Limb (tissue), 2 donors: ENCODE measurements around the gene IFNGR2.
"Not testable (repeated sequence)": the region's sequence is repeated elsewhere in the genome, so short reads cannot be mapped to it uniquely, and the experiment has no call there.

Source experiments
- DNase-seq, 2 donors: peaks; one replicate each; pipeline ENCODE4 v3.0.0-alpha.2; 2016; ENCODE audit errors: extremely low spot score in 2 of 2

Gene IFNGR2

DNA sequence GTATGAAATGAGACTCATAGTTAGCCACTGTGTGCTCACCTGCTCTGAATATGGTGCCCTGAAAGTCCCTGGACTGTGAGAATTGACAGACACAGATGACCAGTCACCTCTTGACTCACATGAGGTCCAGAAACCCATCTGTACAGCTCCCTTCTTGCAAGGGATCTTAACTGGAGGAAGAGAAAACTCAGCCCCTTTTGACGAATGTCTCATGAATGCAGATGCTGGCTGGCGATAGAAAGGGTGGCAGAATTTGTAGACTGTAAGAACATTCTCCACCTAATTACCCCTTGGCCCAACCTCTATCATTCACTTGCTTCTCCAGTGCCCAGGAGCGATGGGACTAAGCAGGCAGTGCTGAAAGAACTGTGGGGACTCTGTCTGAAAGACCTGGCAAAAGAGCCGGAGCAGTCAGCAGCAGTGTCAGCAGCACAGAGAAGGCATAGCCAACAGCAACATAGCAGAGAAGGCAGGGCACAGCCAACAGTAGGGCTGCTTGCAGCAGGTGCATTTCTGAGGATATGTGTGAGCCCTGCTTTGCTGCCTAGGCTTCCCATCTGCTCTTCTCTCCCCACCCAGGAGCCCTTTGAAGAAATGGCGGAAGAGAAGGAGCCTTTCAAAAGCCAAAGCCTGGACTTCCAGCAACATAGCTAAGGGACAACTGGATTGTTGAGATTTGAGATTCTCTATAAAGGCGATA is 25.8 kb upstream of the IFNGR2 start:
- no peak for DNase-seq

DNA sequence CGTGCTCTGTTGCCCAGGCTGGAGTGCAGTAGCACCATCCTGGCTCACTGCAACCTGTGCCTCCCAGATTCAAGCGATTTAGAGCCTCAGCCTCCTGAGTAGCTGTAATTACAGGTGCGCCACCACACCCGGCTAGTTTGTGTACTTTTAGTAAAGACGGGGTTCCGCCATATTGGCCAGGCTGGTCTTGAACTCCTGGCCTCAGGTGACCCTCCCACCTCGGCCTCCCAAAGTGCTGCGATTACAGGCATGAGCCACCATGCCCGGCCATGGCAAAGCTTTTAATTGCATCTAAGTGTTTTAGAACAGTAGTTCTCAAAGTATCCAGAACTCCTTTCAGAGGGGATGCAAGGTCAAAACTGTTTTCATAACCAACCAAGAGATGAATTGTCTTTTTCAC is 25.1 kb upstream of the IFNGR2 start:
- no peak for DNase-seq

DNA sequence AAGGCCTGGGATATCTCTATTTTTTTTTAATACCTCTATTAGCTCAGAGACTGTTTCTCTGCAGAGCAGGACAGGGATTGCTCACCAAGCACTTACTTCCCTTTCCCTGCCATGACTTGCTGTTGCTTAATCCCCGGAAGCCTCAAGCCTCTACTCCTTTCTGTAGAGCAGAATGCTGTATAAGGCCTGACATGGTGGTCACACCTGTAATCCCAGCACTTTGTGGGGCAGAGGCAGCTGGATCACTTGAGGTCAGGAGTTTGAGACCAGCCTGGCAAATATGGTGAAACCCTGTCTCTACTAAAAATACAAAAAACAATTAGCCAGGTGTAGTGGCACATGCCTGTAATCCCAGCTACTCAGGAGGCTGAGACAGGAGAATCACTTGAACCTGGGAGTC is 23.3 kb upstream of the IFNGR2 start:
- DNase-seq = not testable (repeated sequence)

DNA sequence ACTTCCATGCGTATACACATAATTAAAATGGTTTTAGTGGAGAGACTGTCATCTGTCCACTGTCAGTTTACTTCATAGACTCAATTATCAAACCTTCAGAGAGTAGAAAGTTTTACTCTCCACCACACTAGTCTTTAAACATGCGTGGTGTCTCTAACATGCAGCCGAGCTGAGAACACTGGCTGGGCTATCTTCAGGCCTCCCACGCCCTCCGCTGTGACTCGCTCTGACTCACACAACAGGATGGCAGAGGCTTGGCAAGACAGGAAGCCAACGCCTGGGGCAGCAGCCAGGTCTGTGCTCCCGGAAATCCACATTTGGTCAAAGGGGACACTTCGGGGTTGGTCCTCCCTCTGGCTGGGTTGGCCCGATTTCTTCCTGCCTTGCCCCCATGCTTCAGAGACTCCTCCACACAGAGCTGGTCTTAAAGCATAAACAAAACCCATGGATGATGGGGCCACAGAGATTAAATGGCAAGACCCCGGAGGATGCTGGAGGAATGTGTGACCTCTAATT is 22.7 kb upstream of the IFNGR2 start:
- no peak for DNase-seq

DNA sequence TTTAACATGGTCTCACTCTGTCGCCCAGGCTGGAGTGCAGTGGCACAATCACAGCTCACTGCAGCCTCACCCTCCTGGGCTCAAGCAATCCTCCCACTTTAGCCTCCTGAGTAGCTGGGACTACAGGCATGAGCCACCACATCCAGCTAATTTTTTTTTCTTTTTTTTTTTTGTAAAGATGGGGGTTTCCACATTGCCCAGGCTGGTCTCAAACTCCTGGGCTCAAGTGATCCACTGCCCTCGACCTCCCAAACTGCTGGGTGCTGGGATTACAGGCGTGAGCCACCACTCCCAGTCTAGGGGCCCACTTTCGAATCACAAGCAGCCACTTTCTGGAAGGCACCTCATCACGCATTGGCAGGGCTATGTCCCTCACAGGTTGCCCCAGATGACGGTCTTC is 21.8 kb upstream of the IFNGR2 start:
- not testable (repeated sequence) for DNase-seq

DNA sequence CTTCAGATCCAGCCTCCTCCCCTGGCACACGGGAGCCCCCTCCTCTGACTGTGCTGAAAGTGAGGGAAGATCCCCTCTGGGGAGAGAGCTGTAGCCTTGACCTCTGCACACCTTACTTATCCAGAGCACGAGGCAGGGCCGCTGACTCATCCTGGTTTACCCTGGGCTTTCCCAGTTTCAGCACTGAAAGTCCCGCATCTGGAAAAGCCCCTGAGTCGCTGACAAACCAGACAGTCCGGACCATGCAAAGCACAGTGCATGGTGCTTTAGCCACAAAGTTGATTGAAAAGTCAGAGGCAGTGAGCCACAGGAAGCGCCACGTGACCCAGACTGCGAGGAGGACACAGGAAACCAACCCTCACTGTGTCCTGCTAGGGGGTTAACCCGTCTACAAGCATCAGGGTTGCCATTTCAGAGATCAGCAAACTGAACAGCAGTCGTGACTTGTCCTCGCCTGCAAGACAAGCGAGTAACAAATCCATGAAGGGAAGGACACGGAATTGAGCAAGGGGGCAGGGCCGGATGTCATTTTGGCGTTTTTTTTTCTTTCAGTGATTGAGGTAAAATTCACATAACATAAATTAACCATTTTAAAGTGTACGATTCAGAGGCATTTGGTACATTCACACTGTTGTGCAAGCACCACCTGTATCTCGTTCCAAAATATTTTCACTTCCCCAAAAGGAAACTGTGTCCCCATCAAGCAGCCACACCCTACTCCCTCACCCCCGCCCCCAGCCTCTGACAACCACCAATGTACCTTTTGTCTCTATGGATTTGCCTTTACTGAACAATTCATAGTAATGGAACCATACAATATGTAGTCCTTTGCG is 19.9 kb upstream of the IFNGR2 start:
- DNase-seq = no peak

DNA sequence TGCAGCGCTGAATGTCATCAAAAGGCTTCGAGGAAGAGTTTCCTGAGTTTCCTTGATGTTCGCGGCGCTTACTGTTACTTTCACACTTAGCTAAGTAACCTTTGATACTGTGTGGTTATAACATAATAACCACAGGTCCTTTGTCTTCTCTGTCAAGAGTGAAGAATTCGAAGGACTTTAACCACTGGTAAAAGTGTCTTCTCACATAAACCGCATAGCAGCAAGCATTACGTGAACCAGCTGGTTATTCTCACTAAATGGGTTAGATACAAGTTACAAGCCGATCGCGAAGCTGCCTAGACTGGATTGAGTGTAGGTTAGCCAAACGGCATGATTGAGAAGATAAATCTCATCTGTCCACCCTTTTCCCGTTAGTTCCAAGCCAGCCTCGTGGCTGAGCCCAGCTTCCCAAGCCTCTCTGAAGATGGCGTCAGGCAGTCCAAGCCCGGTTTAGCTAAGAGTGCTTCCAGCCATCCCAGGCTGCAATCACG is 18.3 kb upstream of the IFNGR2 start:
- DNase-seq = no peak

DNA sequence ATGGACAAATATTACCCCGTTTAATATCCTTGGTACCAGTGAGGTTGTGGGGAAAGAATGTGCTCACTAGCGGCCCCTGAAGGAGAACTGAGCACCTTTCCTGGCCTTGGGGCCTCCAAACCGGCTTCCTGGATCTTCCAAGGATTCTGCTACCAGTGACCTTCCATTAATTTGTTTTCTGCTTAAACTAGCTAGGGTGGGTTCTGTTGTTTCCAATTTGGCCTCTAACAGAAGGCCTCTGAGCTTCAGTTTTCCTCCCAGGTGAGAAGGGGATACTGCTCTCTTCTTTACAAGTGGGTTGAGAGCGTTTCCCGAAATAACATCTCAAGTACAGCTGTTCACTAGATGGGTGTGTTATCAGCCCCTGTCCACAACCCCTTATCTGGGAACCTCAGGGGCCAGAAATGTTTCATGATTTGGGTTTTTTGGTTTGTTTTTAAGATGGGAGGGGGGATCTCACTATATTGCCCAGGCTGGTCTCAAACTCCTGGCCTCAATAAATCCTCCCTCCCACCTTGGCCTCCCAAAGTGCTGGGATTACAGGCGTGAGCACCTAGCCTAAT is 16.9 kb upstream of the IFNGR2 start:
- DNase-seq = no peak

DNA sequence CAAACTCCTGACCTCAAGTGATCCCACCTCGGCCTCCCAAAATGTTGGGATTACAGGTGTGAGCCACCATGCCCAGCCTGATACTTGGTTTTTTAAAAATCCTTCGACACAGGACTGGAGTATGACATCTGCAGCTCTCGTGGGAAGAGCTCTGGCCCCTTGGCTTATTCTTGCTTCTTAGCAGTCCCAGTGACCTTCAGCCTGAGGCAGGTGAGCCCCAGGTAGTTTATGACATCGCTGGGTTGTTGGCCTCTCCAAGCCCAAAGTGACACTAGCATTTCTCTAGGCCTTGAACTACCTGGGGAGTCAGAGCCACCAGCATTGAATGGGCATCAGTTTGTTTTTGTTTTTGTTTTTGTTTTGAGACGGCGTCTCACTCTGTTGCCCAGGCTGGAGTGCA is 15.9 kb upstream of the IFNGR2 start:
- no peak for DNase-seq

DNA sequence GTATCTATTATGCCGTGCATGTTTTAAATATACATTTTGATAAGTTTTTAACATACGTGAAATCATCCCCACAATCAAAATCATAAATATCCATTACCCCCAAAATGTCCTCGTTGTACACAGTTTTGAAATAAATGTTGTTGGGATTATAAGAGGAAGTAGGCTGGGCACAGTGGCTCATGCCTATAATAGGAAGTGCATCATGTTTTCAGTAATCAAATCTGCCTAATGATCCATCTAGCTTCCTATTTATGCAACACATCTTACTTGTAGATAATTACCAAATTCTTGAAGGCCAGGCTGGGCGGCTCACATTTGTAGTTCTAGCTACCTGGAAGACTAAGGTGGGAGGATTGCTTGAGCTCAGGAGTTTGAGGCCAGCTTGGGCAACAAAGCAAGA is 15.0 kb upstream of the IFNGR2 start:
- no peak for DNase-seq

DNA sequence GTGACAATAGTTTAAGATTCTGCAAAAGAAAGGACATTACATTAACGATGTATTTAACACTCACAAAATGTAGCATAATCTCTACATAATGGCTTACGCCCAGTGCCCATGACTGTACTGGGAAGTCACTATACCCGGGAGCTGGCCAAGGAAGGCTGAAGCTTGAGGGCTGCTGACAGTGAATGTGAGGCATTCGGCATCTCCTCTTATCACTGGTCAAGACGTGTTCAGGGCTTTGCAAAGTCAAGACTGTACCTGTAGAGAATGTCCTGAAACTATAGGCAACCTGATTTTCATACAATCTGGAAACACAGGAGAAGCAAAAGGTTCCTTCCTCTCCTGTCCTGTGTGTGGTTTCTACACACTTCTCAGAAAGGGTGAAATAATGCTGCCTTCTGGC is 12.7 kb upstream of the IFNGR2 start:
- DNase-seq = no peak

DNA sequence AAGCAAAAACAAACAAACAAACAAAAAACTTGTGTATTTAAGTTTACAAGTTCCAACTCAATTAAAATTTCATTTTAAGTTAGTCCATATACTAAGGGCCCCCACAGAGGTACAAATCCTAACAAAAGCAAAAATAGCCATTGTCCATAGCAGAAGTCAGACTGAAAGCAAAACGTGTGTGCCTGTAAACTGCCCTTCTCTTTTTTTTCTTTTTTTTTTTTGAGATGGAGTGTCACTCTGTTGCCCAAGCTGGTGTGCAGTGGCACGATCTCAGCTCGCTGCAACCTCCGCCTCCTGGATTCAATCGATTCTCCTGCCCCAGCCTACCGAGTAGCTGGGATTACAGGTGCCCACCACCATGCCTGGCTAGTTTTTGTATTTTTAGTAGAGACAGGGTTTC is 11.6 kb upstream of the IFNGR2 start:
- DNase-seq = no peak

DNA sequence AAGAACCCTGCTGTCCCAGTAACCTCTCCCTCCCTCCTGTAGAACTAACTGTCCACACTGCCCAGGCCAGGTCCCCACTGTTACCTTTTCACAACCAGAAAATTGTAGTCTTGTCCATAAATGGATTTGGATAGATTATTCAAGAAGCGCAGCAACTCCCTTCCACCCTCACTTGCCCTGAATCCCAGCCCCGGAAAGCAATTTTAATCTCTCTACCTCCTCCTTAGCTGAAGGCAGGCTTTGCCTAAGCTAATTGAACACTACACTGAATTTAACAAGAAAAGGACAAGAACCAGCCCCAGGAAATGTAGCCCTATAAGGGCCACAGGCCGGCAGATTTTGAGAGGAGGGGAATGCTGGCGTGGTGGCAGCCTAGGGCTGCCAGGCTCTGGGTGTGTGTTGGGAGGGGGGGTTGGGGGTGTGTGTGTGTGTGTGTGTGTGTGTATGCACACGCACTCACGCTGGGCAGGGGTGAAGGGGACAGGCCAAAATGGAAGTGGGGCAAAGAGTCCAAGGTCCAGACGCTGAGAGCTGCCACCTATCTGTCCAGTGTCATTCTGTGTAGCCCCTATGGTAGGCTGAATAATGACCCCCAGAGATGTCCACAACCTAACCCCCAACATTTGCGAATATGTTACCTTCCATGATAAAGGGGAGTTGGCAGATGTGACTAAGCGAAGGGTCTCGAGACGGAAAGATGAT is 10.8 kb upstream of the IFNGR2 start:
- no peak for DNase-seq

DNA sequence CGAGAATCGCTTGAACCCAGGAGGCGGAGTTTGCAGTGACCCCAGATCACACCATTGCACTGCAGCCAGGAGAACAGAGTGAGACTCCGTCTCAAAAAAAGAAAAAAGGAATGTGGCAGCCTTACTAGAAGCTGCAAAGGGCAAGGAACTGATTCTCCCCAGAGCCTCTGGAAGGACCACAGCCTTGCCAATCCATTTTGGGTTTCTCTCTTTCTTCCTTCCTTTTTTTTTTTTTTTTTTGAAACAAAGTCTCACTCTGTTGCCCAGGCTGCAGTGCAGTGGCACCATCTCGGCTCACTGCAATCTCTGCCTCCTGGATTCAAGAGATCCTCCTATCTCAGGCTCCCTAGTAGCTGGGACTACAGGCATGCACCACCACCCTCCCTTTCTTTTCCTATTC is 9.9 kb upstream of the IFNGR2 start:
- DNase-seq = no peak

DNA sequence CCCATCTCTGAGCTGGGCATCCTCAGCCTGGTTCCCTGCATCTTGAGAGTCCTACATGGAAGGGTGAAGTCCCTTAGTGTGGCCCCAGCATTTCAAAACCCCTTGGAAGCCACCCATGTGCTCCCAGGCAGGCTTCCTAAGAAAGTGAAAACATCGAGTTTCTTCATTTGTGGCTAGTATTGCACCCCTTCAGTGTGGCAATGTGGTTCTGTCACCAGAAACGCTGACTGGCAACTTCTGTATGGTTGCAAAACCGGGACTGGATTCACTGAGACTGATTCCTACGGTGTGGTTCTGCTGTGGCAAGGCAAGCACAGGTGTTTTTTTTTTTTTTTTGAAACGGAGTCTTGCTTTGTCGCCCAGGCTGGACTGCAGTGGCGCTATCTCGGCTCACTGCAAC is 9.0 kb upstream of the IFNGR2 start:
- no peak for DNase-seq

DNA sequence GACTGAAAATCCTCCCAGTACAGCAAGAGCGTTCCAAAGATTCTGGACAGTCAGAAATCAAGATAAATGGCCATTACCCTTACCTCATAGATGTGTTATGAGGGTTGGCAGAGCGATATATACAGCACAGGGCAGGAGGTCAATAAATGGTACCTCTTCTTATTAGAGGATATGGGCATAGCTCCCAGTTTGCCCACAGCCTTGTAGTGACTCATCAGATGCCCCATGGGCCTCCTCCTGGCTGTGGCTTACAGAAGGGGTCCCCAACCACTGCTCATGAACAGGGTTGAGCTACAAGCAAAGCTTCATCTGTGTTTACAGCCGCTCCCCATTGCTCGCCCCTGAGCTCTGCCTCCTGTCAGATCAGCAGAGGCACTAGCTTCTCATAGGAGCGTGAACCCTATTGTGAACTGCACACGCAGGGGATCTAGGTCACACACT is 7.3 kb upstream of the IFNGR2 start:
- DNase-seq = no peak

DNA sequence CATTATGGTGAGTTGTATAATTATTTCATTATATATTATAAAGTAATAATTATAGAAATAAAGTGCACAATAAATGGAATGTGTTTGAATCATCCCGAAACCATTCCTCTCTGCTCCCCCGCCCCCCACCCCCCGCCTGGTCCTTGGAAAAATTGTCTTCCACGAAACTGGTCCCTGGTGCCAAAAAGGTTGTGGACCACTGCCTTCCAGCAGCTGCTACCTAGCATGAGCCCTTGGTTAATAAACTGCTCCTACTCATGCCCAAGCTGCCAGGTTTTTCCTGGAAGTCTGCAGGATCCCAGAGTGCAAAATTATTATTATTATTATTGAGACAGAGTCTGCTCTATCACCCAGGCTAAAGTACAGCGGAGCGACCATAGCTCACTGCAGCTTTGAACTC is 6.8 kb upstream of the IFNGR2 start:
- DNase-seq = no peak

DNA sequence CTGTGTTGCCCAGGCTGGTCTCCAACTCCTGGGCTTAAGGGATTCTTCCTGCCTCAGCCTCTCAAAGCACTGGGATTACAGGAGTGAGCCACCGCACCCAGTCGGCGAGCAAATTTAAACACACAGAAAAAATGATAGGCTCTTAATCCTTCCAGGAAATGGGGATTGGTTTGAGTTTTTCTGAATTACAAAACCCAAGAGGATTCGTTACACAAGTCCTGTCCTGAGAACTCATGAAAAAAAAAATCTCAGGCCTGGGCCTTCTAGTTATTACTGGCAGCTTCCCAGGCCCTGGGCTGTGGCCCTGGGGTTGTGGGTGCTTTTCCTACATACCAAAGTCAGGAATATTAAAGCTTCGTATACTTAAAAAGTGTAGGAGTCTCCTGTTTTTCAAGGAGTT is 6.3 kb upstream of the IFNGR2 start:
- DNase-seq = no peak

DNA sequence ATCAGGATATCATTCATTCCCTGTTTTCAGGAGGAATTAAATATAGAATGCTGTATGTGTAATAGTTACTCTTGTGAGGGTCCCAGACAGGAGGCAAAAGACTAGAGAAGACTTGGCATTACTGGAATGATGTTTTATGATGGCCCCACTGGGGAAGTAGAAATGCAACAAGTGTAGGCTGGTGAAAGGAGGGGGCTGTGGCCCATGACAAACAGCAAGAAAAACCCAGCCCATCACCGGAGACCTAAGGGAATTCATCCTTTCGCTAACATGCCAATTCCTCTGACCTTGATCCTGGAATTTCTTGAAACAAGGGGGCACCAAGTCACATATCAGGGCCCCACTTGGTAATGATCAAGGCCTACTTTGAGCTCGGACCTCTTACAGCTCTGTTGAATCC is 5.5 kb upstream of the IFNGR2 start:
- no peak for DNase-seq

DNA sequence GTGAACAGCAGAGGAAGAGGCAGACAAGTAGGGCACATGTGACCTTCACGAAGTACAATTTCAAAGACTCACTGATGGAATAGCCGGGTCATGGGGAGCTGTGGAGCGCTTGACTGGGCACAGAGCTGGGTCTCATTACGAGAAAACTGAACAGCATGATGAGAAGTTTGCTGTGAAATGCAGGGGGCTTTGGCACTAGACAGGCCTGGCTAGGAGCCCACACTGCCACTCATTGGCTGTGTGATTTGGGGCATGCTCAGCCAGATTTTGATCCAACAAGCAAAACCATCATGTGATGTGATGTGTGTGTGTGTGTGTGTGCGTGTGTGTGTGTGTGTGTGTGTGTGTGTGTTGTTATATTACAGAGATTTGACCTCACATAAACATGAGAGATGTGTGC is 4.9 kb upstream of the IFNGR2 start:
- no peak for DNase-seq

DNA sequence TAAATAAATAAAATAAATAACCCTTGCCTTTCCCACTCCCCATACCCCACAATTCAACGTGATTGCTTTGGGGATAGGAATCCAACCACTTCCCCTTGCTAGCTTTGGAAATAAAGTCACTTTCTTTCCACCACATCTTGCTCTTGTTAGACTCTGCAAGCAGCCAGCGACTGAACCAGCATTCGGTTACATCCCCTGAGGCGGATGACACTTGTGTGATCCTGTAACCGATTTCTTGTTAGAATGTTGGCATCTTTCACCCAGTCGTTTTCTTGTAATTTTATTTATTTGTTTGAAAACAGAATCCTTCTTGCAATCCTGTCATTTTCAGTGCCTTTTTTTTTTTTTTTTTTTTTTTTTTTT is 1.6 kb upstream of the IFNGR2 start:
- no peak for DNase-seq
